Measurements from ENCODE around the gene KYNU. TPM values are rescaled to one million over a fixed set of nuclear protein-coding genes. Genes with fewer than 3 reads are reported as not detected.

KYNU gene
- total RNA-seq, 1 donor from 2014 or later = not detected

- H3K4me1 Mint-ChIP-seq (ENCODE audit: low read depth) = peaks cover 13% of the 10 kb centered on the region
- DNase-seq (ENCODE audit: low spot score, unreplicated experiment) = no peak
- no peaks in the 10 kb centered on the region for H3K27me3 Mint-ChIP-seq
- no peak overlapping the region for H3K4me3 Mint-ChIP-seq (ENCODE audit: low read depth)
- H3K9me3 Mint-ChIP-seq (ENCODE audit: low read depth) = no peaks in the 10 kb centered on the region
- no peak overlapping the region for H3K27ac Mint-ChIP-seq
- no peak for TF ChIP-seq CTCF (IDR thresholded peaks at IDR 0.05; ENCODE audit: unreplicated experiment)
- no peaks in the 10 kb centered on the region for H3K36me3 Mint-ChIP-seq (ENCODE audit: insufficient read depth)
Observed at GRCh38 chr2:142871396-142871795, 6.1 kb upstream of the KYNU start.

GRCh38 chr2:142872882-142873724 lies 4.4 kb upstream of the KYNU start:
- no peak for DNase-seq (ENCODE audit: low spot score, unreplicated experiment)
- Mint-ChIP-seq H3K36me3 (ENCODE audit: insufficient read depth) (no peaks in the 10 kb centered on the region), H3K4me1 (ENCODE audit: low read depth) (peaks cover 13% of the 10 kb centered on the region), H3K27me3 (no peaks in the 10 kb centered on the region), H3K4me3 (ENCODE audit: low read depth) (no peak overlapping the region), H3K27ac (no peak overlapping the region), H3K9me3 (ENCODE audit: low read depth) (no peaks in the 10 kb centered on the region)
- no peak for TF ChIP-seq CTCF (IDR thresholded peaks at IDR 0.05; ENCODE audit: unreplicated experiment)

GRCh38 chr2:142873831-142874287 lies 3.6 kb upstream of the KYNU start:
- Mint-ChIP-seq H3K4me1 (ENCODE audit: low read depth) (peaks cover 16% of the 10 kb centered on the region), H3K27me3 (no peaks in the 10 kb centered on the region), H3K27ac (no peak overlapping the region), H3K9me3 (ENCODE audit: low read depth) (no peaks in the 10 kb centered on the region), H3K36me3 (ENCODE audit: insufficient read depth) (no peaks in the 10 kb centered on the region), H3K4me3 (ENCODE audit: low read depth) (no peak overlapping the region)
- DNase-seq (ENCODE audit: low spot score, unreplicated experiment) = no peak
- no peak for TF ChIP-seq CTCF (IDR thresholded peaks at IDR 0.05; ENCODE audit: unreplicated experiment)

GRCh38 chr2:142874293-142874814 lies 3.1 kb upstream of the KYNU start:
- H3K4me1 Mint-ChIP-seq (ENCODE audit: low read depth) = peaks cover 14% of the 10 kb centered on the region
- no peaks in the 10 kb centered on the region for H3K36me3 Mint-ChIP-seq (ENCODE audit: insufficient read depth)
- H3K27me3 Mint-ChIP-seq = no peaks in the 10 kb centered on the region
- no peaks in the 10 kb centered on the region for H3K9me3 Mint-ChIP-seq (ENCODE audit: low read depth)
- no peak overlapping the region for H3K27ac Mint-ChIP-seq
- no peak for DNase-seq (ENCODE audit: low spot score, unreplicated experiment)
- no peak for TF ChIP-seq CTCF (IDR thresholded peaks at IDR 0.05; ENCODE audit: unreplicated experiment)
- no peak overlapping the region for H3K4me3 Mint-ChIP-seq (ENCODE audit: low read depth)

GRCh38 chr2:142875010-142875409 lies 2.5 kb upstream of the KYNU start:
- Mint-ChIP-seq H3K9me3 (ENCODE audit: low read depth) (no peaks in the 10 kb centered on the region), H3K36me3 (ENCODE audit: insufficient read depth) (no peaks in the 10 kb centered on the region), H3K4me1 (ENCODE audit: low read depth) (peaks cover 9% of the 10 kb centered on the region), H3K4me3 (ENCODE audit: low read depth) (no peak overlapping the region), H3K27ac (no peak overlapping the region), H3K27me3 (no peaks in the 10 kb centered on the region)
- no peak for TF ChIP-seq CTCF (IDR thresholded peaks at IDR 0.05; ENCODE audit: unreplicated experiment)
- DNase-seq (ENCODE audit: low spot score, unreplicated experiment) = no peak
